ENCODE data around the gene RPL10A. TPM values are rescaled to one million over a fixed set of nuclear protein-coding genes. Genes with fewer than 3 reads are reported as not detected.
A peak's percentile ranks its signal among the peaks of the same experiment; 100 is the strongest.

RPL10A gene
- total and polyA plus RNA-seq, 2 of the 13 experiments (the other 11 are each of a cell fraction or from before 2014, with no cell fraction given): 1,854 to 2,726 TPM

GRCh38 chr6:35468181-35468979 lies at the start of gene RPL10A (continued):
- peak; percentile 77 for TF ChIP-seq RXRB (CRISPR knock-in tag; IDR thresholded peaks at IDR 0.05; ENCODE audit: borderline replicate concordance)
- TF ChIP-seq SOX6 (IDR thresholded peaks at IDR 0.05): no peak
- peak; percentile 84; the same call in 1 of the 2 replicates for TF ChIP-seq SOX6 (CRISPR knock-in tag; IDR thresholded peaks at IDR 0.05)
- no peak for TF ChIP-seq ZNF597 (CRISPR knock-in tag; IDR thresholded peaks at IDR 0.05)
- peak; percentile 74; the same call in 1 of the 2 replicates for TF ChIP-seq ZNF850 (CRISPR knock-in tag; conservative IDR thresholded peaks at IDR 0.05)
- peak; percentile 88 for TF ChIP-seq MED8 (CRISPR knock-in tag; IDR thresholded peaks at IDR 0.05; ENCODE audit: insufficient replicate concordance)
- peak; percentile 95 for TF ChIP-seq REPIN1 (CRISPR knock-in tag; IDR thresholded peaks at IDR 0.05; ENCODE audit: borderline replicate concordance, low read depth)
- TF ChIP-seq ZNF432 (CRISPR knock-in tag; IDR thresholded peaks at IDR 0.05; ENCODE audit: borderline replicate concordance): peak; percentile 85; the same call in 1 of the 2 replicates
- peak; percentile 84; the same call in 1 of the 2 replicates for TF ChIP-seq ZNF83 (CRISPR knock-in tag; IDR thresholded peaks at IDR 0.05; ENCODE audit: borderline replicate concordance)
- no peak for TF ChIP-seq CCAR2 (optimal IDR thresholded peaks at IDR 0.05; ENCODE audit: low read depth, low read length)
- TF ChIP-seq ZFP37 (CRISPR knock-in tag; IDR thresholded peaks at IDR 0.05; ENCODE audit: borderline replicate concordance): no peak; the same call in 1 of the 2 replicates
- no peak; the same call in 1 of the 2 replicates for TF ChIP-seq ZSCAN20 (CRISPR knock-in tag; IDR thresholded peaks at IDR 0.05; ENCODE audit: borderline replicate concordance)
- peak; percentile 72 for TF ChIP-seq U2AF1 (optimal IDR thresholded peaks at IDR 0.05; ENCODE audit: low read depth, low read length)
- no peak for TF ChIP-seq FOXP1 (IDR thresholded peaks at IDR 0.05)
- TF ChIP-seq FOXP1 (CRISPR knock-in tag; IDR thresholded peaks at IDR 0.05): no peak
- TF ChIP-seq SMC3 (IDR thresholded peaks at IDR 0.05; ENCODE audit: low read length): peak; percentile 35; the same call in 1 of the 2 replicates
- no peak for TF ChIP-seq PHB2 (IDR thresholded peaks at IDR 0.05; ENCODE audit: partially characterized antibody)
- peak; percentile 75; the same call in 1 of the 2 replicates for TF ChIP-seq NCOA2 (CRISPR knock-in tag; IDR thresholded peaks at IDR 0.05)
- no peak for TF ChIP-seq NPAS2 (CRISPR knock-in tag; IDR thresholded peaks at IDR 0.05; ENCODE audit: borderline replicate concordance)
- no peak; the same call in 1 of the 2 replicates for TF ChIP-seq ZNF878 (CRISPR knock-in tag; IDR thresholded peaks at IDR 0.05)
- TF ChIP-seq ZNF20 (CRISPR knock-in tag; IDR thresholded peaks at IDR 0.05): no peak; the same call in 1 of the 2 replicates
- TF ChIP-seq ZNF510 (CRISPR knock-in tag; IDR thresholded peaks at IDR 0.05; ENCODE audit: low read depth): peak; percentile 99
- TF ChIP-seq RFXAP (CRISPR knock-in tag; IDR thresholded peaks at IDR 0.05; ENCODE audit: borderline replicate concordance): peak; percentile 87
- TF ChIP-seq ZNF484 (CRISPR knock-in tag; IDR thresholded peaks at IDR 0.05; ENCODE audit: borderline replicate concordance, low read depth): no peak
- TF ChIP-seq NFKB2 (CRISPR knock-in tag; IDR thresholded peaks at IDR 0.05; ENCODE audit: borderline replicate concordance): peak; percentile 97
- TF ChIP-seq ARID5B (CRISPR knock-in tag; IDR thresholded peaks at IDR 0.05): peak; percentile 79
- peak; percentile 92 for TF ChIP-seq SP1 (IDR thresholded peaks at IDR 0.05)
- TF ChIP-seq SP1 (CRISPR knock-in tag; IDR thresholded peaks at IDR 0.05): peak; percentile 81
